AML-193 (cell line): ENCODE measurements around the gene ACVR2B.
"Not testable (repeated sequence)": the region's sequence is repeated elsewhere in the genome, so short reads cannot be mapped to it uniquely, and the experiment has no call there.

Experiments
- DNase-seq, 2 experiments: peaks; one replicate each; lab custom pipeline; 2025; lab: John Stamatoyannopoulos, UW

ACVR2B gene

GRCh38 chr3:38453075-38453912 is at the start of gene ACVR2B:
Gene ACVR2B (plus strand): TSS chr3:38453890. CDS start chr3:38454323, 433 bp downstream.
- peak; percentile 17 to 19 for DNase-seq

- no peak for DNase-seq
These were observed 49.4 kb upstream of the ACVR2B start for GRCh38 chr3:38404286-38404685.

DNA sequence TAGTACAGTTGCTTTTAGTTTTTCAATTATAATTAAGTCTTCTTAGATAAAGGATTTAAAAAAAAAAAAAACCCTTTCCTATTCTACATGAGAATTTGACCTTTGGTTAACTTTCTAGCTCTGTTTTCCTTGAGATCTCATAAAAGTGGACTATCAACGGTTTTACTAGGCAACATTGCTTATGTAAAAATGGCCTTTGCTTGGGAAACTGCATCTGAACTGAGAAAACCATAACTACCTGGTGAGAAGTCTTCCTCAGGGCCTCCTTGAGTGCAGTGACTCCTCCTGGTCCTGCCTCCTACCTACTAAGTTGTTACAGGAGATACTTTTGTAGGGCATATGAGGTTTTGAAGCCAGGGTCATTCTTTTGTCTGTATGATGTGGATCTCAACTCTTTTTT is 42.1 kb upstream of the ACVR2B start:
- no peak for DNase-seq

- not testable (repeated sequence) for DNase-seq
These were observed 32.9 kb upstream of the ACVR2B start for GRCh38 chr3:38420758-38421157.

- no peak for DNase-seq
These were observed 31.9 kb upstream of the ACVR2B start for GRCh38 chr3:38421679-38422336.

- not testable (repeated sequence) for DNase-seq
These were observed 26.8 kb upstream of the ACVR2B start for GRCh38 chr3:38426798-38427426.

DNA sequence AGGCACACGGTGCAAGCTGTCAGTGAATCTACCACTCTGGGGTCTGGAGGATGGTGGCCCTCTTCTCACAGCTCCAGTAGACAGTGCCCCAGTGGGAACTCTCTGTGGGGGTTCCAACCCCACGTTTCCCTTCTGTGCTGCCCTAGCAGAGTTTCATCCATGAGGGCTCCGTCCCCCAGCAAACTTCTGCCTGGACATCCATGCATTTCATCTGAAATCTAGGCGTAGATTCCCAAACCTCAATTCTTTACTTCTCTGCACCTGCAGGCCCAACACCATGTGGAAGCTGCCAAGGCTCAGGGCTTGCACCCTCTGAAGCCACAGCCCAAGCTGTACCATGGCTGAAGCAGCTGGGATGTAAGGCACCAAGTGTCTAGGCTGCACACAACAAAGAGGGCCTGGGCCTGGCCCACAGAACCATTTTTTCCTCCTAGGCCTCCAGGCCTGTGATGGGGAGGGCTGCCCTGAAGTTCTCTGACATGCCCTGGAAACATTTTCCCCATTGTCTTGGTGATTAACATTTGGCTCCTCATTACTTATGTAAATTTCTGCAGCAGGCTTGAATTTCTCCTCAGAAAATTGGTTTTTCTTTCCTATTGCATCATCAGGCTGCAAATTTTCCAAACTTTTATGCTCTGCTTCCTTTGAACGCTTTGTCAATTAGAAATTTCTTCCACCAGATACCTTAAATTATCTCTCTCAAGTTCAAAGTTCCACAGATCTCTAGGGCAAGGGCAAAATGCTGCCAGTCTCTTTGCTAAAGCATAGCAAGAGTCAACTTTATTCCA is 20.6 kb upstream of the ACVR2B start:
- not testable (repeated sequence) for DNase-seq

GRCh38 chr3:38433661-38434060 is 20.0 kb upstream of the ACVR2B start:
- DNase-seq: not testable (repeated sequence)

GRCh38 chr3:38438436-38439069 is 15.1 kb upstream of the ACVR2B start:
- peak; percentile 74 to 75 for DNase-seq

DNA sequence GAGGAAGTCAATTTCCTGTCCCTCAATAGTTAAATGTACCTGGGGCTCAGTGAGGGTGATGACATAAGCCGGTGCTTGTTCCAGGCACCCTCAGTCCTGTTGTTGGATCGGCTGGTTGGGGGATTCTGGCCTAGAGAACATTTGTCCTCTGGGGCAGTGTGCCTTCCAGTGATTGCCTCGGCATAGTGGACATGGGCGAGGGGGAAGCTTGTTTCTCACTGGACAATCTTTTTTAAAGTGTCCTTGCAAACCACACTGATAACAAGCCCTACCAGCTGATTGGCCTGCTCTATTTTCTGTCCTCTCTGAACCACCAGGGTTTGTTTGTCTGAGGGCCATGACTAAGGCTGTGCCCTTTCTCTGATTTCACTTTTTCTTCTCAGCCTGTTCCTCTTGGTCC is 10.5 kb upstream of the ACVR2B start:
- not testable (repeated sequence) for DNase-seq

DNA sequence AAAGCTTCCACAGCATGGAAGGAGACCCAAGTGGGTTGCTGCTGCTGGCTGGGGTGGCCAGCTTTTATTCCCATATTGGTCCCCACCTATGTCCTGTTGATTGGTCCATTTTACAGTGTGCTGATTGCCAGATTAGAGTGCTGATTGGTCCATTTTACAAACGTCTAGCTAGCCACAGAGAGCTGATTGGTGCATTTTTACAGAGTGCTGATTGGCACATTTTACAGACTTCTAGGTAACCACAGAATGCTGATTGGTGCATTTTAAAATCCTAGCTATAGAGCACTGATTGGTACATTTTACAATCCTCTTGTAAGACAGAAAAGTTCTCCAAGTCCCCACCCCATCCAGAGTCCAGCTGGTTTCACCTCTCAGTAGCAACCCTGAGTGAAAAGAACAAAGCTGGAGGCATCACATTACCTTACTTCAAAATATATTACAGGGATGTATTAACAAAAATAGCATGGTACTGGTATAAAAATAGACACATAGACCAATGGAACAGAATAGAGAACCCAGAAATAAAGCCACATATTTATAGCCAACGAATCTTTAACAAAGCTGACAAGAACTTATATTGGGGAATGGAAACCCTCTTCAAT is 7.5 kb upstream of the ACVR2B start:
- no peak for DNase-seq

- DNase-seq: no peak
These were observed 6.9 kb upstream of the ACVR2B start for GRCh38 chr3:38446812-38447211.

DNA sequence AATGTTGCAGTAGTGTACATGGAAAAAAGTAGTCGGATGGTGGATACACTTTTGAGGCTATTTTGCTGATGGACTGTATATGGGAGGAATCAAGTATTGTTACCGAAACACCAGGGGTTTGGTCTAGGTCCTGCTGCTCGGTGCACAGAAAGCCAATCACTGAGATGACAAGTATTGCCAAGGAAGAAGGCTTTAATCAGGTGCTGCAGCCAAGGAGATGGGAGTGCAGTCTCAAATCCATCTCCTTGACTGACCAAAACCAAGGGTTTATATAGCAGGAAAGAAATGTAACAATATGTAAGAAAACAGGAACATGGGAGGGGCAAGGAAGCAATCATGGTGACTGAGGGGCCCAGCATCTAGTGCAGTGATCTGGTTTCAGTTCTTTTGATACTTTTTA is 2.8 kb upstream of the ACVR2B start:
- DNase-seq: no peak

DNA sequence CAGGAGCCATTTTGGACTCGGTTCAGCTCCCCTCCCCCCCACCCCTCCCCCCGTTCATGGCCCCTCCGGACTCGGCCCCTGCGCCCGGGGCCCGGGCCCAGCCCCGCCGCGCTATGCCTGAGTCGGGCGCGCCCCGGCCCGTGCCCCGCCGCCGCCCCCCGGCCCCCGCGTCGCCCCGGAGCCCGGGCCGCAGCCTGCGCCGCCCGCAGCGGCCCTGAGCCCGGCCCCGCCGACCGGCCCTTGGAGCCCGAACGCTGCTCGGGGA is 155 bp downstream of the ACVR2B start:
- DNase-seq: no peak

DNA sequence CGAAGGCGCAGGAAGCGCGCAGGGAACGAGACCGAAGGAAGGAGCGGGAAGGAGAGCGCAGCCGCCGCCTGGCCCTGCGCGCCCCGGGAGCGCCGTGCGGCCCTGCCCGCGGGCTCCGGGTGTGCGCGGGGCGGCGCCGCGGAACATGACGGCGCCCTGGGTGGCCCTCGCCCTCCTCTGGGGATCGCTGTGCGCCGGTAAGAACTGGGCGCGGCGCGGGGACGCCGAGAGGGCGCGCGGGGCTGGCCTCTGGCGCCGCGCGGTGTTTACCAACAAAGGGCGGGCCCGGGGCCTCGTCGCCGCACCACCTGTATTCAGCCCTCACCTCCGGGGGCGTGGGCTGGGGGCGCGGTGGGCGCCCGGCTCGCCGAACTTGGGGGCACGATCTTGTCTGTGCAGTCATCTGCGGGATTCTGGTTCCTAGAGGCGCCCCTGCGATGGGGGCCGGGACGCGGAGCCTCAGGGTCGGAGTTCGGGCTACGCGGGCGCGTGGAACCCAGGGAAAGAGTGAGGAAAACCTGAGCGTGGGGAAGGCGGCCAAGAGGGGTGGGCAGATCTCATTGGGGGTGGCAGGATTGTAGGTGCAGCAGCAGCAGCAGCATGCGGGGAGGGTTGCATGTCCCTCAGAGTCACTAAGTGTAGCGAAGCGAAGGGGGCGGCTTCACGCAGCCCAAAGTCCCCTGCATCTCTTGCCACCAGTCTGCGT is 641 bp downstream of the ACVR2B start:
- DNase-seq: peak in 1 of 2 experiments; percentile 12

DNA sequence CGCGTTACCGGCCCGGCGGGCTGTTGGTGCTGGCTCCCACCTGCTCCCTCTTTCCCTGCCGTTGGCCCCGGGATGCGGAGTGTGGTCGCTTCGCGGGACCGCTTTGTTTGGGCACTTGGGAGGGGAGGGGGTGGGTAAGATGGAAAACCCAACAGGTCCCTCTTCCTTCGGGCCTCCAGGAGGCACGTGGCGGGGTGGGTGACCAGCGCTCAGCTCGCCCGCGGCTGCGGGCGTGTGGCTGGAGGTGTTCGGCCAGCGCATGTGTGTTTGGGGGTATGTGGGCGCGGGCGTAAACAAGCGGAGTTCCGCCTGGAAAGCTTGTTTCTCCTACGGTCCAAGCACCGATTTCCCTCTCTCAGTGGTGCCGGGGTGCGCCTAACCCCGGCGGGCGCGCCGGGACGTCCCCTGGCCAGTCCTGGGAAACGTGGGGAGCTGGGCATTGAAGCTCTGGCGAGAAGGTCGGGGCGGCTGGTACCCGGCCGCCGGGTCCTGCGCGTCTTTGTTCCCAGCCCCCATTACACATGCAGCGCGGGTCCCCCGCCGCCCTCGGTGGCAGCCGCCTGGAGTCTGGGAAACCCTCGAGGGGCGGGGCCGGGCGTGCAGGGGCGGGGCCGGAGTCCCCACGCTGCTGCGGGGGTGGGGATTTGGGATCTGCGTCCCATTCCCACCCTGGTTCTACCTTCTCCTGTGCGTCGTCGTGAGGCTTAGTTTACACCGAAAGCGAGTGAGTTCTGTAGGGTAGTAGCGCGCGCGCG is 1.4 kb downstream of the ACVR2B start:
- no peak for DNase-seq

DNA sequence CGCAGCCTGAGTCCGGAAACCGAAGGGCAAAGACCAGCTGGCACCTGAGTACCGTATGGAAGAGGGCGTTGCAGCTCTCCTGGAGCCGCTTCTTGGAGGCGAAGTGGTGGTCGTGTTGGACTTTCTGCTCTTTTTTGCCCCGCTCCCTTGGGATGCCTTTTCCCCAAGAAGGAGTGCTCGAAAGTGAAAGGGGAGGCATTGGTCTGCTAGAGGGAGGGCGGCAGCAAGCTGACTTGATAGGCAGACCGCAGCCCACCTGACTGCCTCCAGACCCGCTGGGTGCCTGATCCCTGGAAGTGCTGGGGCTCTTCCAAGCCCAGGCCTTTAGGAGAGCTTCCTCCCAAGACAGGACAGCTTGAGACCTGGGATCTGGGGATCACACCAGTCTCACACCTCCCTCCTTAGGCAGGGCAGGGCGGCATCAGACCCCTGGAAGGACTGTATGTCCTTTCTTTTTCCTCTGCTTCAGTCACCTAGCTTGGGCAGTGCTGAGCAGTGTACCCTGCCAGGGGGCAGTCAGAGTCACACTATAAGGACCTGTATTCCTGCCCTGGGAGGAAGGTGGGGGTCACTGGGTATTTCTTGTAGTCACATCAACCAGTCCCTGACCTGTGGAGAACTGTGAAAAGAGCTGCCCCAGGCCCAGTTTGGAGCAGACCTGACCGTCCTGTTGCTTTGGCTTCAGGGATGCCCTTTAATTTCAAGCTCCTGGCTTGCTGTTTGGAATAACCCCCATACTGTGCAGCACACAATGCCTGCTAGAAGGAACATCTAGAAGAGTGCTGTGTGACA is 2.1 kb downstream of the ACVR2B start:
- peak in 1 of 2 experiments; percentile 17 for DNase-seq

GRCh38 chr3:38457111-38458003 is 3.7 kb downstream of the ACVR2B start:
- no peak for DNase-seq
